ENCODE measurements around the gene CDC42SE2.

The CDC42SE2 gene

DNA sequence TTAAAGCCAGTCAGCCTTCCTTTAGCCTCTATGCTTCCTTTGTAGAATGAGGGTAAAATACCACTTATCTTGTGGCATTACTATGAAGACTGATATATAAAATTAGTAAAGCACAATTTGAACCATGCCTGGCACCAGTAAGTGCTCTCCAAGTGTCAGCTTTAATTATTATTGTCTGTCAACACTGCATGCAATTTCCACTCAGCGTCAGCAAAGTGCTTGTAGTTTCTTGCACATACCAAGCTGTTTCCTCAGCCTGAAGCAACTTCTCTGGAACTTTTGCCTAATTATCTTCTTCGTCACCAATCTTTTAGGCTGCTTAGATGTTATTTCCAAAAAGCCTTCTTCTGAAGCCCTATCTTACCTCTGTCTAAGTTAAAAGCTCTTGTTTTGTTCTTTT lies 177.3 kb downstream of the CDC42SE2 start:
- DNase-seq (ENCODE audit: low spot score): no peak
